Measurements from ENCODE around the gene MORC3. TPM values are rescaled to one million over a fixed set of nuclear protein-coding genes. Genes with fewer than 3 reads are reported as not detected.
"Not testable (repeated sequence)": the region's sequence is repeated elsewhere in the genome, so short reads cannot be mapped to it uniquely, and the experiment has no call there.

The MORC3 gene
- total RNA-seq, 1 donor from 2014 or later = 42.3 TPM

GRCh38 chr21:36291509-36291908 lies 28.5 kb upstream of the MORC3 start:
- no peak for DNase-seq
- no peaks in the 10 kb centered on the region for H3K27me3 ChIP-seq (ENCODE audit: low read depth)
- no peak overlapping the region for H3K27ac ChIP-seq
- no peaks in the 10 kb centered on the region for H3K4me1 ChIP-seq
- intact Hi-C loops (cut with DNase I) = no loop called here
- TF ChIP-seq CTCF (IDR thresholded peaks at IDR 0.05) = no peak
- H3K4me3 ChIP-seq = no peak overlapping the region
- H3K9me3 ChIP-seq = no peaks in the 10 kb centered on the region
- no peak for ATAC-seq
- peaks cover 41% of the 10 kb centered on the region for H3K36me3 ChIP-seq

- intact Hi-C loops (cut with DNase I) = no loop called here
- no peak for ATAC-seq
- H3K9me3 ChIP-seq = no peaks in the 10 kb centered on the region
- no peak for TF ChIP-seq CTCF (IDR thresholded peaks at IDR 0.05)
- H3K4me3 ChIP-seq = peak overlapping the region; percentile 39
- H3K27me3 ChIP-seq (ENCODE audit: low read depth) = no peaks in the 10 kb centered on the region
- DNase-seq = no peak
- peaks cover 12% of the 10 kb centered on the region for H3K36me3 ChIP-seq
- peak overlapping the region; percentile 86 for H3K27ac ChIP-seq
- H3K4me1 ChIP-seq = peaks cover 18% of the 10 kb centered on the region
Observed at GRCh38 chr21:36297406-36297937, 22.5 kb upstream of the MORC3 start.

- Histone ChIP-seq H3K27me3 (ENCODE audit: low read depth) (no peaks in the 10 kb centered on the region), H3K9me3 (no peaks in the 10 kb centered on the region), H3K4me3 (peak overlapping the region; percentile 39), H3K27ac (peak overlapping the region; percentile 86), H3K36me3 (peaks cover 6% of the 10 kb centered on the region), H3K4me1 (peaks cover 18% of the 10 kb centered on the region)
- DNase-seq (peak; percentile 62), ATAC-seq (peak; percentile 89 to 96)
- intact Hi-C loops (cut with DNase I) = no loop called here
- TF ChIP-seq CTCF (IDR thresholded peaks at IDR 0.05) = no peak
Observed at GRCh38 chr21:36297938-36298572, 21.9 kb upstream of the MORC3 start.

DNA sequence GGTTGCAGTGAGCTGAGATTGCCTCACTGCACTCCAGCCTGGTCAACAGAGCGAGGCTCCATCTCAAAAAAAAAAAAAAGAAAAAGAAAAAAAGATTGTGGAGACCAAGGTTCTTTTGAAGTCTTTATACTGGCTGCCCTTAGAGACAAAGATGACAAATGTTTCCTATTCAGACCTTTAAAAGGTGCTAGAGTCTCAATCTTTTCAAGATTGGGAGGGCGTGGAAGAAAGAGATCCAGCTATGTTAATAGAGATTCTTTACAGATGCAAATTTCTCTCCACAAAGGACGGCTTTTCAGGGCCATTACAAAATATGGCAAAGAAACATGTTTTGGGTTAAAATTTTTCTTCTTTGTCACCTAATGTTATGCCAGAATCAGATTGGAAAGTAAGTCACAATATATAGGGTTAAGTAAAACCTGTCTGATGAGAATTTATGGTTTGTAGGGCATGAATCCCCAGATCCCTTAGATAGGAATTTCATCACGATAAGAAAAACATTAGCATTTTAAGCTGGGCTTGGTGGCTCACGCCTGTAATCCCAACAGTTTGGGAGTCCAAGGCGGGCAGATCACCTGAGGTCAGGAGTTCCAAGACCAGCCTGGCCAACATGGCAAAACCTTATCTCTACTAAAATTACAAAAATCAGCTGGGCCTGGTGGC lies 13.0 kb upstream of the MORC3 start:
- no peak for DNase-seq
- Histone ChIP-seq H3K9me3 (peaks cover 7% of the 10 kb centered on the region), H3K27ac (no peak overlapping the region), H3K4me1 (no peaks in the 10 kb centered on the region), H3K4me3 (no peak overlapping the region), H3K27me3 (ENCODE audit: low read depth) (no peaks in the 10 kb centered on the region), H3K36me3 (no peaks in the 10 kb centered on the region)
- TF ChIP-seq CTCF (IDR thresholded peaks at IDR 0.05) = no peak
- ATAC-seq = no peak
- intact Hi-C loops (cut with DNase I) = no loop called here

GRCh38 chr21:36310016-36310415 lies 10.0 kb upstream of the MORC3 start:
- ATAC-seq (no peak), DNase-seq (no peak)
- Histone ChIP-seq H3K4me1 (no peaks in the 10 kb centered on the region), H3K27me3 (ENCODE audit: low read depth) (no peaks in the 10 kb centered on the region), H3K9me3 (peaks cover 7% of the 10 kb centered on the region), H3K4me3 (no peak overlapping the region), H3K36me3 (no peaks in the 10 kb centered on the region), H3K27ac (no peak overlapping the region)
- intact Hi-C loops (cut with DNase I) = no loop called here
- TF ChIP-seq CTCF (IDR thresholded peaks at IDR 0.05) = no peak

DNA sequence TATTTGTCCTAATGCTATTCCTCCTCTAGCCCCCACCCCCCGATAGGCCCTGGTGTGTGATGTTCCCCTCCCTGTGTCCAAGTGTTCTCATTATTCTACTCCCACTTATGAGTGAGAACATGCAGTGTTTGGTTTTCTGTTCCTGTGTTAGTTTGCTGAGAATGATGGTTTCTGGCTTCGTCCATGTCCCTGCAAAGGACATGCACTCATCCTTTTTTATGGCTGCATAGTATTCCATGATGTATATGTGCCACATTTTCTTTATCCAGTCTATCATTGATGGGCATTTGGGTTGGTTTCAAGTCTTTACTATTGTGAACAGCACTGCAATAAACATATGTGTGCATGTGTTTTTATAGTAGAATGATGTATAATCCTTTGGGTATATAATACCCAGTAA lies 6.6 kb upstream of the MORC3 start:
- DNase-seq; intact Hi-C loops (cut with DNase I); H3K27me3 ChIP-seq (ENCODE audit: low read depth); ATAC-seq; H3K27ac ChIP-seq; H3K4me1 ChIP-seq; H3K36me3 ChIP-seq; H3K4me3 ChIP-seq; H3K9me3 ChIP-seq: not testable (repeated sequence)

GRCh38 chr21:36316045-36316444 lies 4.0 kb upstream of the MORC3 start:
- H3K4me3 ChIP-seq; H3K36me3 ChIP-seq; intact Hi-C loops (cut with DNase I); H3K9me3 ChIP-seq; H3K27ac ChIP-seq; DNase-seq; ATAC-seq; H3K27me3 ChIP-seq (ENCODE audit: low read depth); H3K4me1 ChIP-seq: not testable (repeated sequence)

Data from lower lobe of right lung (tissue), 2 donors.